Epithelial cell of prostate (primary cell): Measurements from ENCODE around the gene ADGRD1.
A peak's percentile ranks its signal among the peaks of the same experiment; 100 is the strongest.
"Not testable (repeated sequence)": the region's sequence is repeated elsewhere in the genome, so short reads cannot be mapped to it uniquely, and the experiment has no call there.

ENCODE experiments used
- DNase-seq: peaks from one replicate; pipeline ENCODE4 v3.0.0-alpha.2; 2011; ENCODE audit warnings: low read depth, low spot score
- H3K27ac ChIP-seq: fragments of 450-650 bp; 2 replicates; pipeline ENCODE4 v1.5.1; 2017; ENCODE audit warnings: mild to moderate bottlenecking

ADGRD1 gene

DNA sequence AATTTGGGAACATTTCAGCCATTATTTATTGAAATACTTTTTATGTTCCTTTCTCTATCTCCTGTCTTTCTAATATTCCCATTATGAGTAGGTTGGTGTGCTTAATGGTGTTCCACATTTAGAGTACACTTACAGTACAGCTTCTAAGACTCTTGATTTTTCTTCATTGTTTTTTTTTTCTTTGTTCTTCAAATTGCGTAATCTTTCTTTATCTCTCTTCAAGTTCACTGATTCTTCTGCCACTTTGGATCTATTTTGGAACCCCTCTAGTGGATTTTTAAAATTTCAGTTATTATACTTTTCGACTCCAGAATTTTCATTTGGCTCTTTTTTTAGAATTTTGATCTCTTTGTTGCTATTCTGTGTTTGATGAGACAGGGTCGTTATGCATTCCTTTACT is 157.7 kb downstream of the ADGRD1 start:
- H3K27ac ChIP-seq: no peak overlapping the region
- DNase-seq: no peak

DNA sequence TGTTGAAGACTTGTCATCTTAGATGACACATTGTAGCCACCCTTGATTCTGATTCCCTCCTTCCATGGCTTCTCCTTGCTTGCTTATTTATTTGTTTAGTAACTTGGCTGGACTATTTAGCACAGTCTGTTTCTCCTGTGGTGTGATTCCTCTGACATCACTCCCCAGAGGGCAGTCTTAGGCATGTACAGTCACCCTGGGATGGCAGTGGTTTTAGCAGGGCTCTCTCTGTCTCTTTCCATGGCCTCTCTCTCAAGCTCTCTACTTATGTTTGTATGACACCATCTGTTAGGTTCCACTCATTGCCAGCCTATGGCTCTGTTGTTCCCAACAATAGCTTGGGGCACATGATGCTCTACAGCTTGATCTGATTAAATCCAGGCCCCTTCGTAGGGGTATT is 158.3 kb downstream of the ADGRD1 start:
- DNase-seq: peak; percentile 12
- H3K27ac ChIP-seq: no peak overlapping the region

DNA sequence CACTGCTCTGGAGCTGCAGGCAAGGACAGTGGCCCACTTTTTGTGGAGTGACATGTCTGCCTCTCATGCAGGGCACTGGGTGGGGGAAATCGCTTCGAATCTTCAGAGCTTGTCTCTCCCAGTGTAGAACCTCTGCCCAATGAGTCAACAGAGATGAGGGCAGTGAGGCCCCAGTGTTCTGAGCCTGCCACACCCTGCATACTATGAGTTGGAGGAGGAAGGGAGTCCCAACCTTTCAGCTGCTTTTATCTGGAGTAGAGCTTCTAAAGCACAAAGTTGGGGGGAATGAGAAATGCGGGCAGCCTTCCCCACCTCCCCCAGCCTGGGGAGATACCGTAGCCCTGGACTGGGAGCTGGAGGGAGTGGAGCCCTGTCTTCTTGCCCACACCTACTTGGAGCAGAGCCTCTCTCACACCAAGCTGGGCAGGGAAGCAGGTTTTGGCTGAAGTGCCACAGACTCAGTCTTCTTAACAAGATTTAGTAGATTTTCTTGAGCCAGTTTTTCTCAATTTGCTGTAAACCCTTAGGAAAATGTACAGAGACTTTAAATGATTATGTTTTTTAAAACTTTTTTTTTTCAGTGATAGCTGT is 159.1 kb downstream of the ADGRD1 start:
- H3K27ac ChIP-seq: no peak overlapping the region
- no peak for DNase-seq

DNA sequence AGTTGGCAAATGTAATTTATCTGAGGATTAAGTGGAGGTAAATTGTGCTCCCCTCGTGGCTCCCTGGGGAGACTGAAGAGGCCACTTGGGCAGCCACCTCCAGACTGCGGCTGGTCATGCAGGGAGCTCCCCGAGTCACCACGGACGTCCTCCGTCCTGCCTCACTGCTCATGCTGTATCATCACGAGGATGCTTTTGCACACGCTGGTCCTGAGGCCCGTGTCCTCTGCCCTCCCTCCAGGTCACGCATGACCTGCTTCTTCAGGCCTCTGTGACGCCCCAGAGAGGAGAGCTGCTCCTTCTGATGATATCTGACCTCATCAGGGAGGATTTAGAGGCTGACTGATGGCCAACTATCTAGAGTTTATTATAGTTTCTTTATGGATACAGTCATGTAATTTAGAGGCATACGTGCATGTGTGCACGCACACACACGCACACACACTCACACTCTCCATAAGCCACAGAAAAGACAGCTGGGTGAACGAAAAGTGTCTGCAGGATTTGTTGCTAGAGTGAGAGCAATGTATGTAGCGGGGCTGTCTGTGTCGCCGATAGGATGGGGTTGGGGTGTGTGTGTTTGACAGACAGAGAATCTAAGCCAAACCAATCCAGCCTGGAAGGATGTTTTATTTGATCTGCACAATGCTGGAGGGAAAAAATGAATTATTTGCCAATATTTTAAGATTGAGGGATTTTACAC is 160.0 kb downstream of the ADGRD1 start:
- H3K27ac ChIP-seq: no peak overlapping the region
- DNase-seq: no peak

GRCh38 chr12:131114271-131114670 is 160.6 kb downstream of the ADGRD1 start:
- no peak overlapping the region for H3K27ac ChIP-seq
- DNase-seq: no peak

DNA sequence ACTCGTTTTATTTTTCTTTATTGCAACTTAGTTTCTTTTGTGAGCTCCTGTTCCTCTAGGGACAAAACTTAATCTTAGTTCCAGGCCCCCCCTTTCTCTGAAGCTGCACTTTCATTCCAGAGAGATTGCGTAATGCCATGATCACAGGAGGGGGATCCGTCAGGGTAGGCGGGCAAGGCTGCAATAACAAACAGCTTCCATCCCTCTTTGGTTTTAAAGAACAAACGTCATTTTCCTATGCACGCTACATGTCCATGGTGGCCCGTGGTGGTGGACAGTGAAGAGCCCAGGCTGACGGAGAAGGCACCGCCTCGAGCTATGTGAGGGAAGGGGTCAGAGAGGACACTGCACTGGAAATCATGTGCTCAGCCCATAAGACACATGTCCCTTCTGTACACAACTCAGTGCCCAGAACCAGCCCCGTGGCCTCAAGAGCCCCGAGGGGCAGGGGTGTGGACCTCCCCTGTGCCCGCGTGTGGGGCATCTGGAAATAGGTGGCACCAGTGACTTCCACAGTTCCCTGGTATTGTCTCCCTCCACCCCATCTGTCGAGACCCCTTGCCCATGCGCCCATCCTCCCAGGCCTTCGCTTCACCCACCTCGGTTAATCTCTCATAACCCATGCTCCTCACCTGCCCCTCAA is 161.4 kb downstream of the ADGRD1 start:
- no peak for DNase-seq
- no peak overlapping the region for H3K27ac ChIP-seq

- H3K27ac ChIP-seq: no peak overlapping the region
- DNase-seq: no peak
These were observed 162.2 kb downstream of the ADGRD1 start for GRCh38 chr12:131115766-131116467.

DNA sequence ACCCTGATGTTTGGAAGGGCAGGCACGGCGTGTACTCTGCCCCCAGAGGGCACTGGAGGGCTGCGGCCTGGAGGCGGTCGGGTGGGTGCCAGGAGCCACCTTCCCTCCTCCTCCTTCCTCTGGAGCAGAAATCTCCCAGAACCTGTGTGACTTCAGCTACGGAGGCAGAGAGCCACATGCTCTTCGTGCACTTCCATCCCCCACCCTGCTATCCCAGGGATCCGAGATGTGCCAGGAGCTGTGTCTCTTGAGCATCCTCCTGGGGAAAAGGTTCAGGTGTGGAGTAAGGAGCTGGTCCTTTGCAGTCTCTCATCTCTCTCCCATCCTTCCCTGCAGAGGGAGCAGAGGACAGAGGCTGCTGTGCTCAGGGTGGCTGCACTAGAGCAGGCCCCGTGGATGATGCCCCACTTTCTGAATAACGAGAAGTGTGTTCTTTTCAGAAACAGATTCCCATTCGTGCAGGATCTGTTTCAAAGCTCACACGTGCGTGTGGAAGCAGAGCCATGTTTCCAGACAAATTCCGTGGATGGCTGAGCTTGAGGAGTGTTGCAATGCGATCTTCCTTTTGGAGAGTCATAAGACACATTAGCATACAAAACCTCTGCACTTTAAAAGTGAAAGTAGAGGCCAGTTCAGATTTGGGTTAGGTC is 162.9 kb downstream of the ADGRD1 start:
- DNase-seq: no peak
- no peak overlapping the region for H3K27ac ChIP-seq

- no peak overlapping the region for H3K27ac ChIP-seq
- no peak for DNase-seq
These were observed 163.9 kb downstream of the ADGRD1 start for GRCh38 chr12:131117438-131118245.

GRCh38 chr12:131118371-131118770 is 164.7 kb downstream of the ADGRD1 start:
- no peak for DNase-seq
- no peak overlapping the region for H3K27ac ChIP-seq

DNA sequence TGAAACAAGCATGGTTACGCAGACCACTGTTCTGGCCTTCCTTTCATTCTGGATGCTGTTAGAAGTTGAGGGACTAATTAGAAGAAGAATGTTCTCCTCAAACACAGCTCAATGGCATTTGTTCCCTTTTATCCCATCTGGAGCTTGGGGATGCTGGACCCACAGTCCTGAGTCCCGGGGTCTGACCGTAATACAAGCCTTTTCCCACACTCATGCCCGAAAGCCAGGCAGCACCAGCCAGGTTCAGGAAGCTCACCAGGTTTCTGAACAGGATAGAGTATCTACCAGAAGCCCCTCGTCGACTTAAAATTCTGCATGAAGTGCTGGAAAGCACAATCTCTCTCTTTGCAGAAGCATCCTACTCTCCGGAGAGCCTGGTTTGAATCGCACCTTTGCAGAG is 165.6 kb downstream of the ADGRD1 start:
- not testable (repeated sequence) for DNase-seq, H3K27ac ChIP-seq

GRCh38 chr12:131119936-131120335 is 166.2 kb downstream of the ADGRD1 start:
- DNase-seq: no peak
- no peak overlapping the region for H3K27ac ChIP-seq

DNA sequence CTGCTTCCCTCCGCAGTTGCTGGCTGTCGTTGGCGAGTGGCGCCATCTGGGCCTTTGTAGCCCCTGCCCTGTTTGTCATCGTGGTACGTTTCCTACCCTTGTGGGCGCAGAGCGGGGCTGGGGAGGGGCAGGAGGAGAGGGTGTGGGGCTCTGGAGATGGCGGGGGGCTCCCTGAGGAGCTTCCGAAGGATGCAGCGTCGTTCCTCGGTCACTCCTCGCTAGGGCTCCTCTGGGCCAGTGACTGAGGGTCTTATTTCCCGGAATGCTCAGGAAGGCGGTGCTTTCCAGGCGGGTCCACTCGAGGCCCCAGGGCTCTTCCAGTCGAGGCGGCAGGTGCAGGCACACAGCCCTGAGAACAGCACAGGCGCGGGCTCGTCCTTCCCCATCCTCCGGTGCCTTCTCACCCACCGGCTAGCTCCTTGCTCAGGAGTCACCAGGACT is 167.1 kb downstream of the ADGRD1 start:
- H3K27ac ChIP-seq: no peak overlapping the region
- DNase-seq: no peak

DNA sequence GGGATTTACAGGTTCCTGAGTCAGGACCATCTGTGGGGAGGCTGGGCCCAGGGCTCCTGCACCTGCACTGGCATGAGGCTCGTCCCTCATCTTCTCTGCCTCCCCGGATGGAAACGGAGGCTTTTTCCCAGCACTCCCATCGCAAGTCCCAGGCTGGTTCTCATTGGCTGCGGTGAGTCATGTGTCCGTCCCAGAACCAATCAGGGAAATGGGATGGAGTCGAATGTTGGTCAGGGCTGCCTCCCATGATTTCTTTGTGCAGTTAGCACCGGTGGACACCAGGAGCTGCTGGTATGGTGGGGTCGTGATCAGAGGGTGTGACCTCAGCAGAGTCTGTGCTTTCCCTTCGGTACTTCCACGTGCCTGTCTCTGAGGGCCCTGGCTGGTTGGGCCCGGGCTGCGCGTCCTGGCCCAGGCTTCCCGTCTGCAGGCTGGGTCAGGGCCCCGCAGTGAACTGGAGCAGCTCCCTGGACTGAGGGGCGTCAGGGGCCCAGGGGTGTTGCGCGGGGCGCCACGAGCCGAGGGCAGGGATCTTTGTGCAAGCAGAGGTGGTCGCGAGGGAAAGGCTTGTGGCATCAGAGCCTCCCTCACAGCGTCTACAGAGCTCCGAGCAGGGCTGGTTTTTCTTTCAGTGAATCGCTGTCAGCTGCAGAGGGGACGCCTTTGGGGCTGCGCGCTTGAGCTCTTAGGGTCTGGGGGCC is 168.1 kb downstream of the ADGRD1 start:
- H3K27ac ChIP-seq: no peak overlapping the region
- DNase-seq: no peak

GRCh38 chr12:131122631-131123030 is 168.9 kb downstream of the ADGRD1 start:
- no peak overlapping the region for H3K27ac ChIP-seq
- DNase-seq: no peak

- no peak for DNase-seq
- H3K27ac ChIP-seq: no peak overlapping the region
These were observed 170.1 kb downstream of the ADGRD1 start for GRCh38 chr12:131123817-131124216.

DNA sequence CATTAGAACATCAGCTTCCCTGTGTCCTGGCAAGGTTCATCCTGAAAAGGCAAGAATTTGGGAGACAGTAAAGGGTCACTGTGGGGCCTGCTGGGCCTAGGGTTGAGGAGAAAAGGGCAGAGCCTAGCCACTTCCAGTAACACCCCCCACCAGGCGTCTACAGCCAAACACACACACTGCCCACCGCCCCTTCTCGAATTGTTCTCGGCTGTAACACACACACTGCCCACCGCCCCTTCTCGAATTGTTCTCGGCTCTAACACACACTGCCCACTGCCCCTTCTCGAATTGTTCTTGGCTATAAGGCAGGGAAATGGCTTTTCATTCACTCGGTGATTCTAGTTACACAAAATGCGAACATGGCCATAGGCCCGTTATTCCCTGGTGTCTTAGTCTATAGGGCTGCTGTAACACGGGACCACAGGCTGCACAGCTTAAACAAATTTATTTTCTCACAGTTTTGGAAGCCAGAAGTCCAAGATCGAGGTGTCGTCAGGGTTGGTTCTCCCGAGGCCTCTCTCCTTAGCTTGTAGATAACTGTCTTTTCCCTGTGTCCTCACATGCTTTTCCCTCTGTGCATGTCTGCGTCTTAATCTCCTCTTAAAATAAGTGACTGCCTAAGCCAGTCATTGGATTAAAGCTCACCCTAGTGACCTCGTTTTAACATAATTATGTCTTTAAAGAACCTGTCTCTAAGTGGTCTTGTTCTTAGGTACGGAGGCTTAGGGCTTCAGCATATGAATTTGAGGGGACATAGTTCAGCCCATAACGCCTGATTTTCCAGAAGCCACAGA is 171.0 kb downstream of the ADGRD1 start:
- no peak for DNase-seq
- H3K27ac ChIP-seq: no peak overlapping the region

DNA sequence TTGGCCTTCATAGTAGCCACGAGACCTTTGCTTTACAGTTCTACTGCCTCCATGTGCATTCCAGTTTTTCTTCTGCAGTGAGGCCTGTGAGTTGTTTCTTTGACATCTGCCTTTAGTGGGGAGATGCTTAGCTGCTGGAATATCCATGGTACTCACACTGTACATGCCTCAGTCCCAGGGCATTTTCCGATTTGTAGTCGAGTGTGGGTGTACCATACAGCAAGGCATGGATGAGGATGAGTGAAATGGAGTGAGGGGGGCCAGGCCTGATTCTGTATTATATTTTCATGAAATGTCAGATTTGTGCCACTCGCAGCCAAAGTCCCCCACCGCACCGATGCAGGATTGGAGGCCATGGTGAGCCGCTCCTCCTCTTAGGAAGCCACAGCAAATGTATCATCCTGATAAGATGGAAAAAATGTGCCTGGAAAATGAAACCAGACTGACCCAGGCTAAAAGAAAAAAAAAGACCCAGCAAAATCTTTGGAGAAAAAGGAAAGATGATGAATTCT is 173.0 kb downstream of the ADGRD1 start:
- DNase-seq: no peak
- no peak overlapping the region for H3K27ac ChIP-seq
